Measurements from ENCODE around the gene UROS.

GRCh38 chr10:125859128-125859817 lies 36.2 kb upstream of the UROS start:
- TF ChIP-seq, protein P1, sequence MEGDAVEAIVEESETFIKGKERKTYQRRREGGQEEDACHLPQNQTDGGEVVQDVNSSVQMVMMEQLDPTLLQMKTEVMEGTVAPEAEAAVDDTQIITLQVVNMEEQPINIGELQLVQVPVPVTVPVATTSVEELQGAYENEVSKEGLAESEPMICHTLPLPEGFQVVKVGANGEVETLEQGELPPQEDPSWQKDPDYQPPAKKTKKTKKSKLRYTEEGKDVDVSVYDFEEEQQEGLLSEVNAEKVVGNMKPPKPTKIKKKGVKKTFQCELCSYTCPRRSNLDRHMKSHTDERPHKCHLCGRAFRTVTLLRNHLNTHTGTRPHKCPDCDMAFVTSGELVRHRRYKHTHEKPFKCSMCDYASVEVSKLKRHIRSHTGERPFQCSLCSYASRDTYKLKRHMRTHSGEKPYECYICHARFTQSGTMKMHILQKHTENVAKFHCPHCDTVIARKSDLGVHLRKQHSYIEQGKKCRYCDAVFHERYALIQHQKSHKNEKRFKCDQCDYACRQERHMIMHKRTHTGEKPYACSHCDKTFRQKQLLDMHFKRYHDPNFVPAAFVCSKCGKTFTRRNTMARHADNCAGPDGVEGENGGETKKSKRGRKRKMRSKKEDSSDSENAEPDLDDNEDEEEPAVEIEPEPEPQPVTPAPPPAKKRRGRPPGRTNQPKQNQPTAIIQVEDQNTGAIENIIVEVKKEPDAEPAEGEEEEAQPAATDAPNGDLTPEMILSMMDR (conservative IDR thresholded peaks at IDR 0.05; ENCODE audit: low read depth, low read length): no peak
- no peak for TF ChIP-seq BHLHE40 (IDR thresholded peaks at IDR 0.05; ENCODE audit: low read depth, low read length)
- no peak for TF ChIP-seq POLR2A (IDR thresholded peaks at IDR 0.05; ENCODE audit: low read depth, low read length)
- TF ChIP-seq CEBPB (IDR thresholded peaks at IDR 0.05; ENCODE audit: low read depth, low read length): no peak
- no peak for TF ChIP-seq MAFK (IDR thresholded peaks at IDR 0.05; ENCODE audit: low read depth, low read length)
- TF ChIP-seq MAZ (IDR thresholded peaks at IDR 0.05; ENCODE audit: borderline replicate concordance, low read depth, low read length): no peak
- TF ChIP-seq, protein P2, sequence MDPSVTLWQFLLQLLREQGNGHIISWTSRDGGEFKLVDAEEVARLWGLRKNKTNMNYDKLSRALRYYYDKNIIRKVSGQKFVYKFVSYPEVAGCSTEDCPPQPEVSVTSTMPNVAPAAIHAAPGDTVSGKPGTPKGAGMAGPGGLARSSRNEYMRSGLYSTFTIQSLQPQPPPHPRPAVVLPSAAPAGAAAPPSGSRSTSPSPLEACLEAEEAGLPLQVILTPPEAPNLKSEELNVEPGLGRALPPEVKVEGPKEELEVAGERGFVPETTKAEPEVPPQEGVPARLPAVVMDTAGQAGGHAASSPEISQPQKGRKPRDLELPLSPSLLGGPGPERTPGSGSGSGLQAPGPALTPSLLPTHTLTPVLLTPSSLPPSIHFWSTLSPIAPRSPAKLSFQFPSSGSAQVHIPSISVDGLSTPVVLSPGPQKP (IDR thresholded peaks at IDR 0.05; ENCODE audit: borderline replicate concordance, low read depth, low read length): no peak
- TF ChIP-seq RAD21 (IDR thresholded peaks at IDR 0.05; ENCODE audit: low read length): no peak

All from IMR-90 (cell line).